HCT116 (cell line): ENCODE data around the gene KLHL25. TPM values are rescaled to one million over a fixed set of nuclear protein-coding genes. Genes with fewer than 3 reads are reported as not detected.

Experiments
- ATAC-seq: fragments of 200-7000 bp; cut with Tn5 transposase; 2 replicates; pipeline ENCODE4 v1.9.1; 2020; ENCODE audit warnings: mild to moderate bottlenecking, moderate library complexity
- BruUV-seq: library from RNA; stranded (reverse); fragments of 400-500 nt; replicated peaks from 2 replicates; lab custom pipeline; 2021; lab: Mats Ljungman, UMichigan
- CTCF ChIA-PET: fragments of 300-600 bp; sonication (Branson Sonifier 250); formaldehyde crosslinking; loops from one replicate; lab custom pipeline; 2021; ENCODE audit warnings: antibody characterized with exemption; lab: Charles Lee
- POLR2A ChIA-PET: fragments of 300-600, 350-600 bp; sonication (Branson Sonifier 250); formaldehyde crosslinking; loops from one replicate; lab custom pipeline; 2021; ENCODE audit warnings: antibody characterized with exemption; lab: Charles Lee
- RAD21 ChIA-PET, 2 experiments: fragments of 300-600 bp; sonication (Branson Sonifier 250); formaldehyde crosslinking; loops; one replicate each; lab custom pipeline; 2023; ENCODE audit warnings: low total read pairs in 2 of 2; ENCODE audit not compliant: uncharacterized antibody in 2 of 2, unreplicated experiment in 2 of 2, low non-redundant PET in 1 of 2; lab: Charles Lee
- DNase-seq: peaks from one replicate; pipeline ENCODE4 v3.0.0-alpha.2; 2010; ENCODE audit warnings: low read depth, low spot score
- H2AFZ ChIP-seq: fragments of 200-600 bp; shearing (Covaris generic), sonication (generic); 2 replicates; pipeline ENCODE4 v1.6.1; 2017; ENCODE audit warnings: low read depth, mixed run types, mixed read lengths, antibody characterized with exemption, low read length; ENCODE audit not compliant: poor library complexity, severe bottlenecking
- H3K27ac ChIP-seq: 2 replicates; pipeline ENCODE4 v1.5.1; 2012; ENCODE audit warnings: low read depth, low read length
- H3K27me3 ChIP-seq: fragments of 200-600 bp; sonication (generic); 2 replicates; pipeline ENCODE4 v1.6.1; 2016; ENCODE audit warnings: mixed run types, low read length, mixed read lengths; ENCODE audit not compliant: insufficient read depth
- H3K36me3 ChIP-seq, 2 experiments: fragments of 200-500 bp in 1 of 2; fragments of 200-600 bp in 1 of 2; sonication (Bioruptor generic) in 1 of 2; sonication (generic) in 1 of 2; 2 replicates each; pipeline versions ENCODE4 v1.5.1 to v1.6.1; 2014 to 2016; ENCODE audit warnings: low read length in 2 of 2, inconsistent platforms in 1 of 2, mixed read lengths in 1 of 2, mixed run types in 1 of 2; ENCODE audit not compliant: insufficient read depth in 2 of 2, control insufficient read depth in 1 of 2
- H3K4me1 ChIP-seq, 2 experiments: fragments of 200-600 bp in 1 of 2; sonication (generic) in 1 of 2; 2 replicates each; pipeline versions ENCODE4 v1.5.1 to v1.6.1; 2012 to 2017; ENCODE audit warnings: low read length in 2 of 2, inconsistent platforms in 1 of 2, mild to moderate bottlenecking in 1 of 2, mixed read lengths in 1 of 2, mixed run types in 1 of 2, moderate library complexity in 1 of 2; ENCODE audit not compliant: insufficient read depth in 2 of 2, control insufficient read depth in 1 of 2
- H3K4me2 ChIP-seq: fragments of 200-600 bp; sonication (generic); 2 replicates; pipeline ENCODE4 v1.6.1; 2017; ENCODE audit warnings: mixed run types, low read length, mixed read lengths
- H3K4me3 ChIP-seq, 2 experiments: fragments of 200-600 bp in 1 of 2; sonication (generic) in 1 of 2; replicated peaks in 1 of 2; 2 replicates each; pipeline ENCODE4 v1.5.1; 2011 to 2016; ENCODE audit warnings: low read length in 2 of 2, control low read depth in 1 of 2, low read depth in 1 of 2, mild to moderate bottlenecking in 1 of 2, mixed read lengths in 1 of 2, mixed run types in 1 of 2
- H3K79me2 ChIP-seq: fragments of 200-600 bp; sonication (generic); 2 replicates; pipeline ENCODE4 v1.6.1; 2017; ENCODE audit warnings: mild to moderate bottlenecking, mixed run types, low read length, moderate library complexity, mixed read lengths; ENCODE audit not compliant: insufficient read depth
- H3K9ac ChIP-seq: fragments of 200-600 bp; sonication (generic); 2 replicates; pipeline ENCODE4 v1.6.1; 2016; ENCODE audit warnings: low read length, mixed read lengths
- H3K9me2 ChIP-seq: fragments of 200-600 bp; sonication (generic), shearing (Covaris generic); 2 replicates; pipeline ENCODE4 v1.6.1; 2017; ENCODE audit warnings: mixed run types, mild to moderate bottlenecking, moderate library complexity; ENCODE audit not compliant: insufficient read depth
- H3K9me3 ChIP-seq, 2 experiments: fragments of 200-500 bp in 1 of 2; fragments of 200-600 bp in 1 of 2; sonication (Bioruptor generic) in 1 of 2; sonication (generic) in 1 of 2; 2 replicates each; pipeline ENCODE4 v1.6.1; 2014 to 2017; ENCODE audit warnings: low read length in 2 of 2, mixed read lengths in 2 of 2, inconsistent platforms in 1 of 2, low read depth in 1 of 2, mild to moderate bottlenecking in 1 of 2, mixed run types in 1 of 2, moderate library complexity in 1 of 2; ENCODE audit not compliant: control insufficient read depth in 1 of 2, insufficient read depth in 1 of 2
- H4K20me1 ChIP-seq: fragments of 200-600 bp; sonication (generic), shearing (Covaris generic); 2 replicates; pipeline ENCODE4 v1.6.1; 2017; ENCODE audit warnings: mixed run types, mild to moderate bottlenecking, moderate library complexity; ENCODE audit not compliant: insufficient read depth
- ATF3 ChIP-seq: IDR thresholded peaks from 2 replicates; pipeline ENCODE4 v1.6.1; 2012
- EGR1 ChIP-seq: IDR thresholded peaks from 2 replicates; pipeline ENCODE4 v1.6.1; 2012; ENCODE audit warnings: low read depth
- ELF1 ChIP-seq: IDR thresholded peaks from 2 replicates; pipeline ENCODE4 v1.6.1; 2012; ENCODE audit warnings: low read depth, borderline replicate concordance
- EZH2 ChIP-seq: fragments of 200-600 bp; sonication (generic); IDR thresholded peaks from 2 replicates; pipeline ENCODE4 v1.6.1; 2017; ENCODE audit warnings: antibody characterized with exemption, mixed run types
- FOSL1 ChIP-seq: IDR thresholded peaks from 2 replicates; pipeline ENCODE4 v1.6.1; 2012; ENCODE audit warnings: low read depth
- MAX ChIP-seq: IDR thresholded peaks from 2 replicates; pipeline ENCODE4 v1.6.1; 2012
- POLR2A ChIP-seq: IDR thresholded peaks from 2 replicates; pipeline ENCODE4 v1.7.0; 2011; ENCODE audit warnings: borderline replicate concordance; ENCODE audit not compliant: insufficient read depth, insufficient read length; ENCODE audit errors: extremely low read depth
- POLR2AphosphoS5 ChIP-seq: IDR thresholded peaks from 2 replicates; pipeline ENCODE4 v1.6.1; 2011; ENCODE audit warnings: mild to moderate bottlenecking, low read depth, low read length, moderate library complexity
- RAD21 ChIP-seq: IDR thresholded peaks from 2 replicates; pipeline ENCODE4 v1.6.1; 2012; ENCODE audit warnings: low read depth, mild to moderate bottlenecking
- TCF7L2 ChIP-seq: IDR thresholded peaks from 2 replicates; pipeline ENCODE4 v1.7.0; 2011; ENCODE audit warnings: borderline replicate concordance, inconsistent platforms; ENCODE audit not compliant: insufficient read depth, insufficient read length; ENCODE audit errors: extremely low read depth
- ZBTB33 ChIP-seq: IDR thresholded peaks from 2 replicates; pipeline ENCODE4 v1.6.1; 2011; ENCODE audit warnings: mild to moderate bottlenecking, low read length, moderate library complexity; ENCODE audit not compliant: insufficient replicate concordance; ENCODE audit errors: extremely low read depth
- ZNF274 ChIP-seq: fragments of 200-500 bp; sonication (Bioruptor generic); IDR thresholded peaks from 2 replicates; pipeline ENCODE4 v1.6.1; 2014; ENCODE audit warnings: mild to moderate bottlenecking, low read depth, low read length, inconsistent platforms
- intact Hi-C: fragments of 100-400 bp; cut with micrococcal nuclease; formaldehyde crosslinking; loops from 2 replicates; pipeline ENCODE4 v1.10.0; 2022
- total RNA-seq: library from RNA; stranded (reverse); gene quantifications from one replicate; pipeline ENCODE4 v1.2.1, GENCODE V29; 2021; ENCODE audit not compliant: unreplicated experiment

Gene KLHL25
- total RNA-seq, 1 experiment from 2014 or later = 5.3 TPM

GRCh38 chr15:85760049-85760448 is 34.7 kb downstream of the KLHL25 start:
- H4K20me1 ChIP-seq = no peaks in the 10 kb centered on the region
- TF ChIP-seq EZH2 (no peak), ZBTB33 (no peak), RAD21 (no peak)
- no peaks in the 10 kb centered on the region for H3K9me3 ChIP-seq
- H3K36me3 ChIP-seq = no peaks in the 10 kb centered on the region
- CTCF ChIA-PET = no interaction called here
- no peaks in the 10 kb centered on the region for H3K27me3 ChIP-seq
- no peak overlapping the region for H3K4me2 ChIP-seq
- H3K4me1 ChIP-seq = no peaks in the 10 kb centered on the region
- no peak overlapping the region for H3K4me3 ChIP-seq
- H3K27ac ChIP-seq = no peak overlapping the region
- H2AFZ ChIP-seq = no peak overlapping the region
- H3K79me2 ChIP-seq = no peaks in the 10 kb centered on the region
- no TSS peak for BruUV-seq
- DNase-seq (no peak), ATAC-seq (no peak)
- POLR2A ChIA-PET = no interaction called here
- intact Hi-C loops = no loop called here
- H3K9me2 ChIP-seq = no peaks in the 10 kb centered on the region
- H3K9ac ChIP-seq = no peak overlapping the region
- RAD21 ChIA-PET = no interaction called here

- H3K79me2 ChIP-seq = no peaks in the 10 kb centered on the region
- no peak for ATAC-seq
- H3K4me1 ChIP-seq = no peaks in the 10 kb centered on the region
- CTCF ChIA-PET = no interaction called here
- BruUV-seq = no TSS peak
- no peak overlapping the region for H2AFZ ChIP-seq
- H4K20me1 ChIP-seq = no peaks in the 10 kb centered on the region
- no peak overlapping the region for H3K9ac ChIP-seq
- DNase-seq = no peak
- no peaks in the 10 kb centered on the region for H3K27me3 ChIP-seq
- no peak overlapping the region for H3K4me3 ChIP-seq
- RAD21 ChIA-PET = no interaction called here
- no peaks in the 10 kb centered on the region for H3K9me2 ChIP-seq
- H3K36me3 ChIP-seq = no peaks in the 10 kb centered on the region
- H3K4me2 ChIP-seq = no peak overlapping the region
- POLR2A ChIA-PET = no interaction called here
- intact Hi-C loops = no loop called here
- no peaks in the 10 kb centered on the region for H3K9me3 ChIP-seq
- no peak overlapping the region for H3K27ac ChIP-seq
- TF ChIP-seq EGR1 (no peak), ELF1 (no peak), FOSL1 (no peak), TCF7L2 (no peak), MAX (no peak), ZNF274 (no peak), ATF3 (no peak), POLR2A (no peak), POLR2AphosphoS5 (no peak)
Observed at GRCh38 chr15:85759376-85759775, 35.3 kb downstream of the KLHL25 start.
